ENCODE data around the gene NDUFA11. TPM values are rescaled to one million over a fixed set of nuclear protein-coding genes. Genes with fewer than 3 reads are reported as not detected.

Gene NDUFA11
- total RNA-seq, 1 donor from 2014 or later, result 211 TPM

- DNase-seq (ENCODE audit: low spot score), result no peak
- Mint-ChIP-seq H3K27me3 (ENCODE audit: unreplicated experiment) (peaks cover 8% of the 10 kb centered on the region), H3K27ac (ENCODE audit: unreplicated experiment) (no peak overlapping the region), H3K4me1 (ENCODE audit: unreplicated experiment) (no peaks in the 10 kb centered on the region), H3K9me3 (ENCODE audit: unreplicated experiment) (no peaks in the 10 kb centered on the region), H3K36me3 (ENCODE audit: low read depth, unreplicated experiment) (peaks cover 4% of the 10 kb centered on the region), H3K4me3 (ENCODE audit: unreplicated experiment) (no peak overlapping the region)
- TF ChIP-seq, protein P1, sequence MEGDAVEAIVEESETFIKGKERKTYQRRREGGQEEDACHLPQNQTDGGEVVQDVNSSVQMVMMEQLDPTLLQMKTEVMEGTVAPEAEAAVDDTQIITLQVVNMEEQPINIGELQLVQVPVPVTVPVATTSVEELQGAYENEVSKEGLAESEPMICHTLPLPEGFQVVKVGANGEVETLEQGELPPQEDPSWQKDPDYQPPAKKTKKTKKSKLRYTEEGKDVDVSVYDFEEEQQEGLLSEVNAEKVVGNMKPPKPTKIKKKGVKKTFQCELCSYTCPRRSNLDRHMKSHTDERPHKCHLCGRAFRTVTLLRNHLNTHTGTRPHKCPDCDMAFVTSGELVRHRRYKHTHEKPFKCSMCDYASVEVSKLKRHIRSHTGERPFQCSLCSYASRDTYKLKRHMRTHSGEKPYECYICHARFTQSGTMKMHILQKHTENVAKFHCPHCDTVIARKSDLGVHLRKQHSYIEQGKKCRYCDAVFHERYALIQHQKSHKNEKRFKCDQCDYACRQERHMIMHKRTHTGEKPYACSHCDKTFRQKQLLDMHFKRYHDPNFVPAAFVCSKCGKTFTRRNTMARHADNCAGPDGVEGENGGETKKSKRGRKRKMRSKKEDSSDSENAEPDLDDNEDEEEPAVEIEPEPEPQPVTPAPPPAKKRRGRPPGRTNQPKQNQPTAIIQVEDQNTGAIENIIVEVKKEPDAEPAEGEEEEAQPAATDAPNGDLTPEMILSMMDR (IDR thresholded peaks at IDR 0.05; ENCODE audit: unreplicated experiment), result no peak
Observed at GRCh38 chr19:5915782-5916165, 12.2 kb upstream of the NDUFA11 start.

DNA sequence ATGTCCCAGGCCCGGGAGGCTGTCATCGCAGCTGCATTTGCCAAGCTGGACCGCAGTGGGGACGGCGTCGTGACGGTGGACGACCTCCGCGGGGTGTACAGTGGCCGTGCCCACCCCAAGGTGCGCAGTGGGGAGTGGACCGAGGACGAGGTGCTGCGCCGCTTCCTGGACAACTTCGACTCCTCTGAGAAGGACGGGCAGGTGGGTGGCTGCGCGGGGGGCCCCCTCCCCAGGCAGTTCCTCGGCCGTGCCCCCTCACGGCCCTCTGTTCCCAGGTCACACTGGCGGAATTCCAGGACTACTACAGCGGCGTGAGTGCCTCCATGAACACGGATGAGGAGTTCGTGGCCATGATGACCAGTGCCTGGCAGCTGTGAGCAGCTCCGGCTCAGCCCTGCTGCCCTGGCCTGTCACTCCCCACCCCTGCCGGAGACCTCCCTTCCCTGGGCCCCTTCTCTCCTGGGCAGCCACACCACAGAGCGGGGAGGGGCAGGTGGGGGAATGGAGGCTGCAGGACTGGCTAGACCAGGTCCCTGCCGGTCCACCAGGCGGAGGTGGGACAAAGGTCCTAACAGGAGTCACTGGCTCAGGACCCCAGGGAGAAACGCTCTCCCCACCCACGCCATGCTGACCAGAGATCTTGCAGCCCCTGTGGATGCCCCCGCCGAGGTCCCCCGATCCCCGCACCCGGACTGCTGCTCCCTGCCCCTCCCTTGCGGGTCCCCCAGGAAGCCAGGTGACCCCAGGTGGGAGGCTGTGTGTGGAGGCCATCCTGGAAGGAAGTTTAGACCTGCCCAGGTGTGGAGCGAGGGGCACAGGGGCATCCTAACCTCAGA, 11.6 kb upstream of the NDUFA11 start:
- peaks cover 4% of the 10 kb centered on the region for H3K36me3 Mint-ChIP-seq (ENCODE audit: low read depth, unreplicated experiment)
- no peaks in the 10 kb centered on the region for H3K9me3 Mint-ChIP-seq (ENCODE audit: unreplicated experiment)
- H3K27ac Mint-ChIP-seq (ENCODE audit: unreplicated experiment), result no peak overlapping the region
- peaks cover 8% of the 10 kb centered on the region for H3K27me3 Mint-ChIP-seq (ENCODE audit: unreplicated experiment)
- H3K4me1 Mint-ChIP-seq (ENCODE audit: unreplicated experiment), result no peaks in the 10 kb centered on the region
- TF ChIP-seq, protein P1 (IDR thresholded peaks at IDR 0.05; ENCODE audit: unreplicated experiment), result no peak
- no peak for DNase-seq (ENCODE audit: low spot score)
- no peak overlapping the region for H3K4me3 Mint-ChIP-seq (ENCODE audit: unreplicated experiment)

- no peak overlapping the region for H3K27ac Mint-ChIP-seq (ENCODE audit: unreplicated experiment)
- no peak for DNase-seq (ENCODE audit: low spot score)
- TF ChIP-seq, protein P1 (IDR thresholded peaks at IDR 0.05; ENCODE audit: unreplicated experiment), result no peak
- H3K4me3 Mint-ChIP-seq (ENCODE audit: unreplicated experiment), result no peak overlapping the region
- H3K36me3 Mint-ChIP-seq (ENCODE audit: low read depth, unreplicated experiment), result peaks cover 4% of the 10 kb centered on the region
- H3K4me1 Mint-ChIP-seq (ENCODE audit: unreplicated experiment), result no peaks in the 10 kb centered on the region
- H3K9me3 Mint-ChIP-seq (ENCODE audit: unreplicated experiment), result no peaks in the 10 kb centered on the region
- H3K27me3 Mint-ChIP-seq (ENCODE audit: unreplicated experiment), result peaks cover 10% of the 10 kb centered on the region
Observed at GRCh38 chr19:5914358-5914774, 10.8 kb upstream of the NDUFA11 start.

DNA sequence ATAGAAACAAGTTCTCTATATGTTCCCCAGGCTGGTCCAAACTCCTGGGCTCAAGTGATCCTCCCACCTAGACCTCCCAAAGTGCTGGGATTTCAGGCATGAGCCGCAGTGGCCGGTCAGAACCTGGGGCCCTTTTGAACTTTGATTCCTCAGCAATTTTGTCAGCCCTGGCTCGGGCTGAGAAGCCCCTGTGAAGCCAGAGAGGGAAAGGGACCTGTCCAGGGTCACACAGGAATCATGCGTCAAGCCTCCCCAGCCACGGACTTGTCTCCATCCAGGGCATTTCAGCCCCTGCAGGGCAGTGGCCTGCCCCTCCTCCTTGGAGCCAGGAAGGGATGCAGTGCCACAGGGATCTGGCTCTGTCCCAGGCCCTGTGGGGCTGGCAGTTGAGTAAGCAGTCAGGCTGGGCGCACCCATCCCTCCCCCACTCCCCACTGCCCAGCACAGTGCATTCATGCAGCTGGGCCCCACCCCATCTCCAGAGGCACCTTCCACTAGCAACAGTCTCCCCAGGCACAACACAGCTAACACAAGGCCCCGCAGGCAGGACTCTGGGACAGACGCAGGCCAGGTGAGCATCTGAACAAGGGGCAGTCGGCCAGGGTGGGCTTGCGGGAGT, 10.3 kb upstream of the NDUFA11 start, which contains the start of gene CAPS:
Gene CAPS, plus strand, starts transcription at position 516 of the 619 bp plus-strand sequence. CDS start 153 bp downstream, outside the sequence.
- TF ChIP-seq, protein P1 (IDR thresholded peaks at IDR 0.05; ENCODE audit: unreplicated experiment), result no peak
- DNase-seq (ENCODE audit: low spot score), result no peak
- Mint-ChIP-seq H3K36me3 (ENCODE audit: low read depth, unreplicated experiment) (peaks cover 4% of the 10 kb centered on the region), H3K4me1 (ENCODE audit: unreplicated experiment) (no peaks in the 10 kb centered on the region), H3K4me3 (ENCODE audit: unreplicated experiment) (no peak within 1 kb of the TSS), H3K27ac (ENCODE audit: unreplicated experiment) (no peak within 1 kb of the TSS), H3K9me3 (ENCODE audit: unreplicated experiment) (no peaks in the 10 kb centered on the region), H3K27me3 (ENCODE audit: unreplicated experiment) (peaks cover 10% of the 10 kb centered on the region)

DNA sequence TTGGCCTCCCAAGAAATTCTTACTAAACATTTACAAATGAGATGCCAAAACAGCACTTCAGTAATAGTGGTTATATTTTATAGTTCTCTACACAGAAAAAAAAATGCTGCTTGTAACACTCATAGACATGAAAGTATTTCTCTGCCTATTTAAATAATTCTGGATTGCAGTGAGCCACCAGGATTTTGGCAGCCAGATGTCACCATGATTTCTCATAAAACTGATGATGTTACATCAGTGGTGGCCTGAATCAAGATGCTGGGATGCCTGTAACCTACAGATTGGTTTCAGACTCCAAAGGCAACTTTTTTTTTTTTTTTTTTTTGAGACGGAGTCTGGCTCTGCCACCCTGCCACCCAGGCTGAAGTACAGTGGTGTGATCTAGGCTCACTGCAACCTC, 7.8 kb upstream of the NDUFA11 start:
- no peak overlapping the region for H3K27ac Mint-ChIP-seq (ENCODE audit: unreplicated experiment)
- no peaks in the 10 kb centered on the region for H3K4me1 Mint-ChIP-seq (ENCODE audit: unreplicated experiment)
- H3K9me3 Mint-ChIP-seq (ENCODE audit: unreplicated experiment), result no peaks in the 10 kb centered on the region
- TF ChIP-seq, protein P1 (IDR thresholded peaks at IDR 0.05; ENCODE audit: unreplicated experiment), result no peak
- DNase-seq (ENCODE audit: low spot score), result no peak
- H3K27me3 Mint-ChIP-seq (ENCODE audit: unreplicated experiment), result peaks cover 5% of the 10 kb centered on the region
- H3K4me3 Mint-ChIP-seq (ENCODE audit: unreplicated experiment), result no peak overlapping the region
- no peaks in the 10 kb centered on the region for H3K36me3 Mint-ChIP-seq (ENCODE audit: low read depth, unreplicated experiment)

Measured in endothelial cell (in vitro differentiated cells).